ENCODE data around the gene DSCAM.
"Not testable (repeated sequence)": the region's sequence is repeated elsewhere in the genome, so short reads cannot be mapped to it uniquely, and the experiment has no call there.

GRCh38 chr21:40028393-40028792 is 818.6 kb downstream of the DSCAM start:
- TF ChIP-seq POLR2A, CTCF, EP300 (IDR thresholded peaks at IDR 0.05): not testable (repeated sequence)
